Measurements from ENCODE around the gene MTHFD1L.

- TF ChIP-seq CTCF (IDR thresholded peaks at IDR 0.05 in 8 of 11, conservative IDR thresholded peaks at IDR 0.05 in 3 of 11) (no peak), POLR2AphosphoS5 (IDR thresholded peaks at IDR 0.05) (no peak), POLR2A (IDR thresholded peaks at IDR 0.05) (no peak)
Measured at GRCh38 chr6:150914372-150914771, 48.9 kb downstream of the MTHFD1L start.
